Measurements from ENCODE around the gene ARID1B. TPM values are rescaled to one million over a fixed set of nuclear protein-coding genes. Genes with fewer than 3 reads are reported as not detected.

Gene ARID1B
- total RNA-seq, 1 donor from 2014 or later, result 248 TPM

- H3K36me3 Mint-ChIP-seq (ENCODE audit: low read depth), result peaks cover 16% of the 10 kb centered on the region
- no peak for TF ChIP-seq CTCF (IDR thresholded peaks at IDR 0.05)
- ChIA-PET POLR2A (interaction anchor here (0.6 to 1.7 kb wide), 5 partner anchors 9 to 758 kb away, joined by 3 to 6 read pairs (median 4); no protein-coding TSS in a partner anchor), CTCF (no interaction called here)
- intact Hi-C loops (cut with micrococcal nuclease), result loop anchor here (1.0 to 2.0 kb wide), 3 partner anchors 8 to 15 kb away; no protein-coding TSS in a partner anchor
- DNase-seq, result no peak
- H3K4me1 Mint-ChIP-seq, result peaks cover 88% of the 10 kb centered on the region
- peak; percentile 12 for ATAC-seq (ENCODE audit: low read depth)
- no peaks in the 10 kb centered on the region for H3K27me3 Mint-ChIP-seq
- peak overlapping the region; percentile 44 for H3K4me3 Mint-ChIP-seq
- H3K9me3 Mint-ChIP-seq, result no peaks in the 10 kb centered on the region
- peak overlapping the region; percentile 47 for H3K27ac Mint-ChIP-seq
Observed at GRCh38 chr6:156809446-156810178, 32.4 kb downstream of the ARID1B start.

- TF ChIP-seq CTCF (IDR thresholded peaks at IDR 0.05), result no peak
- Mint-ChIP-seq H3K4me3 (no peak overlapping the region), H3K9me3 (no peaks in the 10 kb centered on the region), H3K4me1 (peaks cover 91% of the 10 kb centered on the region), H3K27me3 (no peaks in the 10 kb centered on the region), H3K36me3 (ENCODE audit: low read depth) (peaks cover 11% of the 10 kb centered on the region), H3K27ac (no peak overlapping the region)
- no peak for ATAC-seq (ENCODE audit: low read depth)
- ChIA-PET CTCF (no interaction called here), POLR2A (no interaction called here)
- DNase-seq, result no peak
- intact Hi-C loops (cut with micrococcal nuclease), result no loop called here
Observed at GRCh38 chr6:156814036-156814581, 36.9 kb downstream of the ARID1B start.

- intact Hi-C loops (cut with micrococcal nuclease), result no loop called here
- CTCF ChIA-PET, result no interaction called here
- no peak for DNase-seq
- no peak for TF ChIP-seq CTCF (IDR thresholded peaks at IDR 0.05)
- Mint-ChIP-seq H3K27ac (no peak overlapping the region), H3K4me3 (no peak overlapping the region), H3K4me1 (peaks cover 89% of the 10 kb centered on the region), H3K27me3 (no peaks in the 10 kb centered on the region), H3K36me3 (ENCODE audit: low read depth) (peaks cover 7% of the 10 kb centered on the region), H3K9me3 (no peaks in the 10 kb centered on the region)
- POLR2A ChIA-PET, result no interaction called here
- ATAC-seq (ENCODE audit: low read depth), result peak; percentile 47
Observed at GRCh38 chr6:156816505-156816904, 39.3 kb downstream of the ARID1B start.

- Mint-ChIP-seq H3K4me1 (peaks cover 91% of the 10 kb centered on the region), H3K27ac (peak overlapping the region; percentile 25), H3K9me3 (no peaks in the 10 kb centered on the region), H3K4me3 (no peak overlapping the region), H3K36me3 (ENCODE audit: low read depth) (peaks cover 9% of the 10 kb centered on the region), H3K27me3 (no peaks in the 10 kb centered on the region)
- TF ChIP-seq CTCF (IDR thresholded peaks at IDR 0.05), result no peak
- ATAC-seq (ENCODE audit: low read depth) (no peak), DNase-seq (no peak)
- intact Hi-C loops (cut with micrococcal nuclease), result no loop called here
- ChIA-PET CTCF (no interaction called here), POLR2A (interaction anchor here (0.5 to 1.1 kb wide), 3 partner anchors 12 to 170 kb away, joined by 4 to 5 read pairs (median 4); no protein-coding TSS in a partner anchor)
Observed at GRCh38 chr6:156820089-156820798, 43.1 kb downstream of the ARID1B start.

GRCh38 chr6:156821707-156822106 is 44.5 kb downstream of the ARID1B start:
- no peak overlapping the region for H3K4me3 Mint-ChIP-seq
- ChIA-PET POLR2A (no interaction called here), CTCF (no interaction called here)
- ATAC-seq (ENCODE audit: low read depth) (no peak), DNase-seq (no peak)
- H3K27ac Mint-ChIP-seq, result no peak overlapping the region
- intact Hi-C loops (cut with micrococcal nuclease), result no loop called here
- H3K4me1 Mint-ChIP-seq, result peaks cover 90% of the 10 kb centered on the region
- TF ChIP-seq CTCF (IDR thresholded peaks at IDR 0.05), result no peak
- H3K27me3 Mint-ChIP-seq, result no peaks in the 10 kb centered on the region
- no peaks in the 10 kb centered on the region for H3K9me3 Mint-ChIP-seq
- peaks cover 9% of the 10 kb centered on the region for H3K36me3 Mint-ChIP-seq (ENCODE audit: low read depth)
